ENCODE data around the gene ABR. TPM values are rescaled to one million over a fixed set of nuclear protein-coding genes. Genes with fewer than 3 reads are reported as not detected.
"Not testable (repeated sequence)": the region's sequence is repeated elsewhere in the genome, so short reads cannot be mapped to it uniquely, and the experiment has no call there.

ABR gene
- total and polyA plus RNA-seq, 2 of the 8 experiments (the other 6 are each of a cell fraction or from before 2014, with no cell fraction given) = 44.8 to 47.2 TPM

DNA sequence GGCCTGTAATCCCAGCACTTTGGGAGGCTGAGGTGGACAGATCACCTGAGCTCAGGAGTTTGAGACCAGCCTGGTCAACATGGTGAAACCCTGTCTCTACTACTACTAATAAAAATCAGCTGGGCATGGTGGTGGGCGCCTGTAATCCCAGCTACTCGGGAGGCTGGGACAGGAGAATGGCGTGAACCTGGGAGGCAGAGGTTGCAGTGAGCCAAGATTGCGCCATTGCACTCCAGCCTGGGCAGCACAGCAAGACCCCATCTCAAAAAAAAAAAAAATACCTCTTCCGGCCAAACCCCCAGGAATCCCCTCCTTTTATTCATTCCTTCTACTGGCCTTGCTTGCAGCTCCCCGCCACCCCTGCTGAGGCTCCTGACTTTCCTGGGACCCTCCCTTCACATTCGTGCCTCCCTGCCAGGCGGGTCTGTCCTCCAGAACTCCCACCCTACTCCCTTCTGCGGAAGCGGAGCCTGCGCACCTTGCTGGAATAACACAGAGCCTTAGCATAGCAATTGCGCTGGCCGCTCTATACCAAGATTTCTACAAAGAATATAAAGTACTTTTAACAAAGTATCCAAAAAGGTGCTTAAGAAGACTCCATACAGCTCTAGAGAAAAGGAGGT is 135.3 kb downstream of the ABR start:
- FAIRE-seq; H3K23ac ChIP-seq (ENCODE audit: insufficient read length); H4K91ac ChIP-seq (replicated peaks; ENCODE audit: insufficient read length, low read length); H3K4me2 ChIP-seq (ENCODE audit: insufficient read depth in 1 of 2, low read depth in 2 of 2, low read length in 2 of 2); H4K20me1 ChIP-seq (replicated peaks in 1 of 2; ENCODE audit: control insufficient read depth in 1 of 2, insufficient read depth in 2 of 2, low read length in 2 of 2); H2BK12ac ChIP-seq (ENCODE audit: low read depth, low read length); H3K23me2 ChIP-seq (ENCODE audit: low read depth, low read length); H3K4ac ChIP-seq (replicated peaks; ENCODE audit: insufficient read length, low read depth, low read length); H3K9ac ChIP-seq (replicated peaks in 1 of 4; ENCODE audit: extremely low read depth in 1 of 4, low read depth in 3 of 4, low read length in 3 of 4); H3K27ac ChIP-seq (ENCODE audit: low read depth, low read length); H3K14ac ChIP-seq (ENCODE audit: insufficient read length); H3K36me3 ChIP-seq (ENCODE audit: control insufficient read depth in 2 of 4, insufficient read depth in 4 of 4, low read length in 3 of 4); H3K27me3 ChIP-seq (replicated peaks in 1 of 4; ENCODE audit: control insufficient read depth in 3 of 4, extremely low read depth in 1 of 4, insufficient read depth in 3 of 4, low read length in 3 of 4); H2AK5ac ChIP-seq (ENCODE audit: low read depth, low read length); H3K79me1 ChIP-seq (ENCODE audit: low read depth, low read length); H3K9me3 ChIP-seq (ENCODE audit: insufficient read depth in 2 of 2, low read depth in 1 of 2, low read length in 1 of 2); DNase-seq (ENCODE audit: low read depth in 1 of 2, low spot score in 2 of 2); H3K18ac ChIP-seq (ENCODE audit: extremely low read depth, low read length); H2BK15ac ChIP-seq (ENCODE audit: low read length); H2BK120ac ChIP-seq (replicated peaks; ENCODE audit: low read depth, low read length); H2BK20ac ChIP-seq (ENCODE audit: low read length); H3K4me3 ChIP-seq (ENCODE audit: extremely low read depth in 1 of 4, insufficient read depth in 2 of 4, low read depth in 3 of 4, low read length in 4 of 4); H3K56ac ChIP-seq (replicated peaks; ENCODE audit: insufficient read length, low read depth, low read length); H4K5ac ChIP-seq (ENCODE audit: insufficient read length, low read depth, low read length); H4K8ac ChIP-seq (ENCODE audit: extremely low read depth, insufficient read depth, low read length); H2AFZ ChIP-seq (ENCODE audit: low read length); H3K4me1 ChIP-seq (replicated peaks in 1 of 4; ENCODE audit: control insufficient read depth in 3 of 4, insufficient read depth in 4 of 4, low read length in 3 of 4); H3K79me2 ChIP-seq (ENCODE audit: control insufficient read depth in 1 of 2, insufficient read depth in 2 of 2, low read length in 2 of 2); H2BK5ac ChIP-seq (ENCODE audit: low read depth, low read length): not testable (repeated sequence)
- CTCF ChIA-PET (ENCODE audit: partially characterized antibody) = interaction anchor here (0.6 to 3.1 kb wide), 7 partner anchors 10 to 1112 kb away, joined by 3 to 28 read pairs (median 4); partner anchors contain the start of gene TIMM22
- 95% methylated on average over 13 of the region's 13 CpGs; no CpG with 5 or more reads in 1 of the 2 experiments for WGBS, 2 experiments (ENCODE audit: extremely low coverage in 1 of 2, insufficient coverage in 1 of 2, insufficient read length in 1 of 2, insufficient replicate concordance in 2 of 2, low coverage in 1 of 2, low lambda C conversion rate in 2 of 2, missing lambda C conversion rate in 1 of 2)
- POLR2A ChIA-PET (ENCODE audit: partially characterized antibody) = interaction anchor here (0.7 kb wide), 1 partner anchor 34 kb away, joined by 3 read pairs; no protein-coding TSS in a partner anchor
